Prostate gland (tissue), 2 donors: Measurements from ENCODE around the gene TRAPPC11.

ENCODE experiments used
- CTCF ChIP-seq, 4 experiments: fragments of 200-600 bp in 2 of 4; fragments of 450-650 bp in 2 of 4; sonication (generic) in 2 of 4; IDR thresholded peaks; 1 replicate in 3 of 4; 2 replicates in 1 of 4; pipeline ENCODE4 v1.5.1; 2016 to 2019; ENCODE audit warnings: antibody characterized with exemption in 4 of 4, mild to moderate bottlenecking in 2 of 4, moderate library complexity in 2 of 4
- POLR2A ChIP-seq: fragments of 450-650 bp; IDR thresholded peaks from one replicate; pipeline ENCODE4 v1.6.1; 2016; ENCODE audit warnings: antibody characterized with exemption, mild to moderate bottlenecking
- POLR2AphosphoS5 ChIP-seq: sonication (generic); formaldehyde crosslinking; IDR thresholded peaks from one replicate; pipeline ENCODE4 v1.6.1; 2017; ENCODE audit warnings: antibody characterized with exemption

DNA sequence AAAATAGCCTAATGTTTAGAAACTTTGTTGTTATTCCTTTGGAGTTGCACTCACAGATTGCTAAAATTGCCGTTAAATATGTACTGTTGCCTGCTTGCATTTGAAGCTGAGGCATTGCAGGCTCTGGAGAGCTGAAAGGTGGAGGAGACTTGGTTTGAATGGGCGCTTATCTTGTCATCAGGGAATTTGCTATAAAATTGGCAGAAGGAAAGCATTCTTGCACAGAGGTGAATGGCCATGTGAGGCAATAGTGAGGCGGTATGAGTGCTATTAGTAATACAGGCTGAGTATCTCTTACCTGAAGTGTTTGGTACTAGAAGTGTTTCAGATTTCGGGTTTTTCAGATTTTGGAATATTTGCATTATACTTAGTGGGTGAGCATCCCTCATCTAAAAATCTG lies 41.3 kb downstream of the TRAPPC11 start:
- TF ChIP-seq CTCF (IDR thresholded peaks at IDR 0.05): peak in 1 of 4 experiments; percentile 22
- TF ChIP-seq POLR2A: no peak
- peak; percentile 54 for TF ChIP-seq POLR2AphosphoS5
